Gastrocnemius medialis (tissue), 4 donors: ENCODE results near the gene SLC23A3.

ENCODE experiments used
- POLR2A ChIP-seq, 2 donors: fragments of 450-650 bp; IDR thresholded peaks; one replicate each; pipeline ENCODE4 v1.6.1; 2017; ENCODE audit warnings: antibody characterized with exemption in 2 of 2, mild to moderate bottlenecking in 2 of 2, moderate library complexity in 2 of 2
- TF ChIP-seq, protein P1 (sequence below), 5 experiments: fragments of 450-650 bp in 3 of 5; fragments of 200-600 bp in 2 of 5; sonication (generic) in 2 of 5; IDR thresholded peaks in 4 of 5; conservative IDR thresholded peaks in 1 of 5; 1 replicate in 4 of 5; 2 replicates in 1 of 5; pipeline ENCODE4 v1.5.1; 2016 to 2019; ENCODE audit warnings: antibody characterized with exemption in 5 of 5, mild to moderate bottlenecking in 3 of 5, moderate library complexity in 3 of 5

DNA sequence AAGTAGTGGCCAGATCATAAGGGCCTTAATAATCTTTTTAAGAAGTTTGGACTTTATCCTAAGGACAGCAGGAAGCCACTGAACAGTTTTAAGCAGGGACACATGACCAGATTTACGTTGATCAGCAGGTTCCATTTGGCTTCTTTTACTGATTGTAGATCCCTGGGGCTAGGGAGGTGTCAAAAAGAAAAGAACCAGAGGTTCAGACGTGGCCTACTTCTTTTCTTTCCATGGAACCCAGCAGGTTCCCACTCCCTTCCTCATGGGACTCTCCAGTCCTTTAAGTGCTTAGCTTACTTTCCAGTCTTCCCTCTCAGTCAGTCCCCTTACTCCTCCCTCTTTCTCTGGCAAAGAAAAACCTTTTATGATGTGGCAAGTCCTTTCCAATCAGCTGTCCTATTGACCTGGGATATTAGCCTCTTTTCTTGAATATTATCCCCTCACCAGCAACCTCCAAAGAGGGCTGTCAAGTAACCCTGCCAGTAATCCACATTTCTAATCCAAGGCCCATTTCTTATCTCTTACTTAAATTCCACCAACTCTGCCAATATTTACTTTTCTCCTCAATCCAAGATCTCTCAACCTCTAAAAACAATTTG lies 42.7 kb downstream of the SLC23A3 start:
- no peak for TF ChIP-seq POLR2A (IDR thresholded peaks at IDR 0.05)
- TF ChIP-seq, protein P1, sequence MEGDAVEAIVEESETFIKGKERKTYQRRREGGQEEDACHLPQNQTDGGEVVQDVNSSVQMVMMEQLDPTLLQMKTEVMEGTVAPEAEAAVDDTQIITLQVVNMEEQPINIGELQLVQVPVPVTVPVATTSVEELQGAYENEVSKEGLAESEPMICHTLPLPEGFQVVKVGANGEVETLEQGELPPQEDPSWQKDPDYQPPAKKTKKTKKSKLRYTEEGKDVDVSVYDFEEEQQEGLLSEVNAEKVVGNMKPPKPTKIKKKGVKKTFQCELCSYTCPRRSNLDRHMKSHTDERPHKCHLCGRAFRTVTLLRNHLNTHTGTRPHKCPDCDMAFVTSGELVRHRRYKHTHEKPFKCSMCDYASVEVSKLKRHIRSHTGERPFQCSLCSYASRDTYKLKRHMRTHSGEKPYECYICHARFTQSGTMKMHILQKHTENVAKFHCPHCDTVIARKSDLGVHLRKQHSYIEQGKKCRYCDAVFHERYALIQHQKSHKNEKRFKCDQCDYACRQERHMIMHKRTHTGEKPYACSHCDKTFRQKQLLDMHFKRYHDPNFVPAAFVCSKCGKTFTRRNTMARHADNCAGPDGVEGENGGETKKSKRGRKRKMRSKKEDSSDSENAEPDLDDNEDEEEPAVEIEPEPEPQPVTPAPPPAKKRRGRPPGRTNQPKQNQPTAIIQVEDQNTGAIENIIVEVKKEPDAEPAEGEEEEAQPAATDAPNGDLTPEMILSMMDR (IDR thresholded peaks at IDR 0.05 in 4 of 5, conservative IDR thresholded peaks at IDR 0.05 in 1 of 5), result no peak
